A549 (cell line): ENCODE measurements around the gene NRN1L. TPM values are rescaled to one million over a fixed set of nuclear protein-coding genes. Genes with fewer than 3 reads are reported as not detected.

Source experiments
- ATAC-seq, 2 experiments: fragments of 200-7000 bp in 1 of 2; fragments of >200 bp in 1 of 2; cut with Nextera tagmentation in 1 of 2; cut with Tn5 transposase in 1 of 2; 3 replicates each; pipeline versions ENCODE4 v1.8.0 to v1.9.1; 2018 to 2020; ENCODE audit warnings: mild to moderate bottlenecking in 1 of 2, moderate library complexity in 1 of 2
- CTCF ChIA-PET: fragments of 300-600 bp; sonication (Branson Sonifier 250); formaldehyde crosslinking; extraction: SDS; loops from one replicate; lab custom pipeline; 2021; ENCODE audit warnings: antibody characterized with exemption, inconsistent platforms; lab: Yijun Ruan, JAX
- POLR2A ChIA-PET: fragments of 350-600 bp; formaldehyde crosslinking; extraction: SDS; loops from one replicate; lab custom pipeline; 2021; ENCODE audit warnings: antibody characterized with exemption, inconsistent platforms; lab: Yijun Ruan, JAX
- DNase-seq, 2 experiments: peaks; one replicate each; pipeline versions ENCODE4 v3.0.0 to v3.0.0-alpha.2; 2011 to 2016; ENCODE audit warnings: low read depth in 1 of 2, low spot score in 1 of 2
- FAIRE-seq: peaks from 2 replicates; lab custom pipeline; 2011; peaks lifted over from hg19 to GRCh38; lab: Jason Lieb, UNC
- H3K27ac ChIP-seq, 2 experiments: fragments of >200 bp; sonication (Bioruptor Twin); formaldehyde crosslinking; 3 replicates each; pipeline ENCODE4 v1.5.1; 2016 to 2017
- H3K4me1 ChIP-seq: fragments of >200 bp; sonication (Bioruptor Twin); formaldehyde crosslinking; 3 replicates; pipeline ENCODE4 v1.6.1; 2016
- H3K4me2 ChIP-seq: fragments of >200 bp; sonication (Bioruptor Twin); formaldehyde crosslinking; 3 replicates; pipeline ENCODE4 v1.6.1; 2016
- H3K4me3 ChIP-seq: fragments of >200 bp; sonication (Bioruptor Twin); formaldehyde crosslinking; 3 replicates; pipeline ENCODE4 v1.5.1; 2016
- H3K9me3 ChIP-seq: fragments of >200 bp; sonication (Bioruptor Twin); formaldehyde crosslinking; 3 replicates; pipeline ENCODE4 v1.6.1; 2016
- EHF ChIP-seq: fragments of 250-450 bp; sonication (Bioruptor Pico); IDR thresholded peaks from 2 replicates; pipeline ENCODE4 v1.5.0; 2020; ENCODE audit warnings: mild to moderate bottlenecking
- FOSB ChIP-seq: fragments of 250-450 bp; sonication (Bioruptor Pico); IDR thresholded peaks from 2 replicates; pipeline ENCODE4 v1.5.0; 2020; ENCODE audit warnings: mild to moderate bottlenecking, moderate library complexity
- FOSL2 ChIP-seq, 2 experiments: fragments of 450-650 bp in 1 of 2; fragments of >200 bp in 1 of 2; sonication (Bioruptor Twin) in 1 of 2; formaldehyde crosslinking; IDR thresholded peaks; 2 replicates each; pipeline versions ENCODE4 v1.5.0 to v1.6.1; 2016 to 2020; ENCODE audit warnings: mild to moderate bottlenecking in 1 of 2, moderate library complexity in 1 of 2
- HDAC2 ChIP-seq: fragments of 200-600 bp; sonication (generic); IDR thresholded peaks from 2 replicates; pipeline ENCODE4 v1.6.1; 2016
- HOXB13 ChIP-seq: fragments of 250-450 bp; sonication (Bioruptor Pico); IDR thresholded peaks from 2 replicates; pipeline ENCODE4 v1.5.0; 2020; ENCODE audit warnings: low read depth, mild to moderate bottlenecking, moderate library complexity
- HOXB5 ChIP-seq: fragments of 250-450 bp; sonication (Bioruptor Pico); IDR thresholded peaks from 2 replicates; pipeline ENCODE4 v1.5.0; 2020; ENCODE audit warnings: mild to moderate bottlenecking, moderate library complexity
- KDM1A ChIP-seq: fragments of 200-600 bp; sonication (generic); IDR thresholded peaks from 2 replicates; pipeline ENCODE4 v1.6.1; 2016; ENCODE audit warnings: low read depth, mild to moderate bottlenecking
- MYC ChIP-seq: IDR thresholded peaks from 2 replicates; pipeline ENCODE4 v1.6.1; 2012; ENCODE audit warnings: mild to moderate bottlenecking, inconsistent platforms, low read length, improper control_type of control experiment, borderline replicate concordance
- PHF8 ChIP-seq: fragments of 200-600 bp; sonication (generic); IDR thresholded peaks from 2 replicates; pipeline ENCODE4 v1.6.1; 2016; ENCODE audit warnings: low read depth, mild to moderate bottlenecking, antibody characterized with exemption, moderate library complexity, borderline replicate concordance
- POLR2AphosphoS2 ChIP-seq: conservative IDR thresholded peaks from 2 replicates; pipeline ENCODE4 v1.6.1; 2012; ENCODE audit warnings: low read length, improper control_type of control experiment, inconsistent platforms
- RCOR1 ChIP-seq: fragments of 150-350 bp; IDR thresholded peaks from 2 replicates; pipeline ENCODE4 v1.6.1; 2014; ENCODE audit warnings: antibody characterized with exemption, low read length, low read depth
- REST ChIP-seq: fragments of 200-600 bp; sonication (generic); IDR thresholded peaks from 2 replicates; pipeline ENCODE4 v1.6.1; 2016; ENCODE audit warnings: antibody characterized with exemption, mild to moderate bottlenecking, moderate library complexity
- SMC3 ChIP-seq: fragments of >200 bp; sonication (Bioruptor Twin); formaldehyde crosslinking; IDR thresholded peaks from 3 replicates; pipeline ENCODE4 v1.6.1; 2018; ENCODE audit warnings: inconsistent platforms
- SREBF2 ChIP-seq: fragments of 450-650 bp; IDR thresholded peaks from 2 replicates; pipeline ENCODE4 v1.6.1; 2014; ENCODE audit warnings: mild to moderate bottlenecking, moderate library complexity
- TFCP2L1 ChIP-seq: fragments of 250-450 bp; sonication (Bioruptor Pico); IDR thresholded peaks from 2 replicates; pipeline ENCODE4 v1.5.0; 2021; ENCODE audit warnings: mild to moderate bottlenecking
- ZC3H11A ChIP-seq: fragments of 450-650 bp; IDR thresholded peaks from 2 replicates; pipeline ENCODE4 v1.6.1; 2014; ENCODE audit warnings: antibody characterized with exemption, mild to moderate bottlenecking
- ZNF302 ChIP-seq: fragments of 250-450 bp; sonication (Bioruptor Pico); IDR thresholded peaks from 2 replicates; pipeline ENCODE4 v1.9.0; 2021; ENCODE audit warnings: inconsistent platforms, mild to moderate bottlenecking, moderate library complexity
- ZSCAN20 ChIP-seq: fragments of 250-450 bp; sonication (Bioruptor Pico); IDR thresholded peaks from 2 replicates; pipeline ENCODE4 v1.8.0; 2022; ENCODE audit warnings: mild to moderate bottlenecking, moderate library complexity
- WGBS: methylation state at CpG from one replicate; pipeline ENCODE4 v1.1.6; 2017; ENCODE audit errors: missing lambda C conversion rate; 5-methylcytosine and 5-hydroxymethylcytosine counted together
- polyA plus RNA-seq, 4 experiments: library from polyadenylated mRNA; depleted of rRNA in 3 of 4; stranded (reverse); fragments of >200 nt; fragmentation: RNase III in 1 of 4; extraction: RNeasy Plus Mini Kit Qiagen cat#74134 plus additional on column Dnase treatment in 1 of 4; gene quantifications; 2 replicates in 3 of 4; 3 replicates in 1 of 4; pipeline ENCODE4 v1.2.3, GENCODE V29; 2011 to 2017
- TF ChIP-seq, protein P1 (sequence below): fragments of >200 bp; sonication (Bioruptor Twin); formaldehyde crosslinking; IDR thresholded peaks from 3 replicates; pipeline ENCODE4 v1.6.1; 2016
- TF ChIP-seq, protein P2 (sequence below): fragments of 250-450 bp; sonication (Bioruptor Pico); IDR thresholded peaks from 2 replicates; pipeline ENCODE4 v1.5.0; 2021; ENCODE audit warnings: mild to moderate bottlenecking, moderate library complexity, borderline replicate concordance

Gene NRN1L
- polyA plus RNA-seq, 2 of the 4 experiments (the other 2 are of a cell fraction), result 0.22 TPM; not detected in 1

GRCh38 chr16:67873435-67874370, 11.0 kb upstream of the NRN1L start:
- H3K4me2 ChIP-seq, result peak overlapping the region; percentile 99
- WGBS, result 14% methylated on average over 21 of the region's 23 CpGs

GRCh38 chr16:67874372-67874771, 10.3 kb upstream of the NRN1L start:
- no peak overlapping the region for H3K27ac ChIP-seq
- DNase-seq (no peak), ATAC-seq (no peak), FAIRE-seq (no peak)
- H3K9me3 ChIP-seq, result no peaks in the 10 kb centered on the region
- H3K4me1 ChIP-seq, result peaks cover 24% of the 10 kb centered on the region; the same call in 2 of the 3 replicates
- ChIA-PET POLR2A (no interaction called here), CTCF (interaction anchor here (0.8 to 17.4 kb wide), 7 partner anchors 9 to 206 kb away, joined by 3 to 370 read pairs (median 4); partner anchors contain the start of genes CTRL, NRN1L and PSMB10)
- peak overlapping the region; percentile 99 for H3K4me2 ChIP-seq
- WGBS, result 88% methylated on average over 3 of the region's 3 CpGs
- no peak for TF ChIP-seq TFCP2L1 (CRISPR knock-in tag)
- TF ChIP-seq ZC3H11A, result no peak
- H3K4me3 ChIP-seq, result peak overlapping the region; percentile 99; the same call in 2 of the 3 replicates

More at GRCh38 chr16:67873435-67874370, 11.0 kb upstream of the NRN1L start:
- H3K9me3 ChIP-seq, result no peaks in the 10 kb centered on the region
- ChIA-PET POLR2A (interaction anchor here (0.8 to 0.9 kb wide), 2 partner anchors 11 to 28 kb away, joined by 4 to 5 read pairs; no protein-coding TSS in a partner anchor), CTCF (interaction anchor here (0.9 to 17.4 kb wide), 6 partner anchors 8 to 201 kb away, joined by 3 to 370 read pairs (median 6); partner anchors contain the start of genes CTRL, NRN1L and PSMB10)
- peaks cover 24% of the 10 kb centered on the region; the same call in 2 of the 3 replicates for H3K4me1 ChIP-seq
- H3K27ac ChIP-seq, result peak overlapping the region; percentile 95 to 97
- FAIRE-seq, result no peak
- peak; percentile 9 for TF ChIP-seq PHF8
- TF ChIP-seq ZC3H11A, result no peak
- TF ChIP-seq, all 56 proteins: peak for 1
- peak overlapping the region; percentile 99 for H3K4me3 ChIP-seq
- DNase-seq (no peak), ATAC-seq (peak; percentile 1 to 47; a peak in 4 of 6 replicates)

GRCh38 chr16:67877064-67877463, 7.6 kb upstream of the NRN1L start:
- Histone ChIP-seq H3K4me3 (no peak overlapping the region), H3K27ac (no peak overlapping the region), H3K9me3 (no peaks in the 10 kb centered on the region), H3K4me1 (peaks cover 16% of the 10 kb centered on the region; the same call in 2 of the 3 replicates), H3K4me2 (no peak overlapping the region)
- CTCF ChIA-PET, result interaction anchor here (0.6 to 17.4 kb wide), 5 partner anchors 11 to 392 kb away, joined by 3 to 370 read pairs (median 4); partner anchors contain the start of genes CTRL and PSMB10
- ATAC-seq, result no peak
- no peak for DNase-seq
- TF ChIP-seq HOXB13 (CRISPR knock-in tag) (no peak), FOSL2 (IDR thresholded peaks at IDR 0.05) (no peak), FOSL2 (CRISPR knock-in tag; IDR thresholded peaks at IDR 0.05) (no peak), HOXB5 (CRISPR knock-in tag) (no peak), KDM1A (no peak), SMC3 (no peak), EHF (CRISPR knock-in tag) (no peak), POLR2AphosphoS2 (no peak), MYC (no peak), ZC3H11A (no peak)
- TF ChIP-seq, protein P1, sequence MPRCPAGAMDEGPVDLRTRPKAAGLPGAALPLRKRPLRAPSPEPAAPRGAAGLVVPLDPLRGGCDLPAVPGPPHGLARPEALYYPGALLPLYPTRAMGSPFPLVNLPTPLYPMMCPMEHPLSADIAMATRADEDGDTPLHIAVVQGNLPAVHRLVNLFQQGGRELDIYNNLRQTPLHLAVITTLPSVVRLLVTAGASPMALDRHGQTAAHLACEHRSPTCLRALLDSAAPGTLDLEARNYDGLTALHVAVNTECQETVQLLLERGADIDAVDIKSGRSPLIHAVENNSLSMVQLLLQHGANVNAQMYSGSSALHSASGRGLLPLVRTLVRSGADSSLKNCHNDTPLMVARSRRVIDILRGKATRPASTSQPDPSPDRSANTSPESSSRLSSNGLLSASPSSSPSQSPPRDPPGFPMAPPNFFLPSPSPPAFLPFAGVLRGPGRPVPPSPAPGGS, result no peak
- no peak for FAIRE-seq
- POLR2A ChIA-PET, result no interaction called here
- 97% methylated on average over 11 of the region's 11 CpGs for WGBS

DNA sequence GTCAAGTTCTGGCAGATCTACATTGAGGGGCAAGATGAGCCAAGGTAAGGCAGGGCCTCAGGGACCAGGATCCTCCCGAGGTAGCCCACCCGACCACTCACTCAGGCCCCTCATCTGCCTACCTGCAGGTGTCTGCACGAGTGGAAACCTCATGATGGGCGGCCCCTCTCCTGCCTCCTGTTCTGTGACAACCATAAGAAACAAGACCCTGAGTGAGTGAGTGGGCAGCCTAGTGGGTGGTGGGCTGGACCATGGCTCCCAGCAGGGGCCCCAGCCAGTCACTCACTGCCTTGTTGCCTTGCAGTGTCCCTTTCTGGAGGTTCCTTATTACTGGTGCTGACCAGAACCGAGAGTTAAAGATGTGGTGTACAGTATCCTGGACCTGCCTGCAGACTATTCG, 6.5 kb upstream of the NRN1L start:
- 79% methylated on average over 5 of the region's 6 CpGs for WGBS
- H3K27ac ChIP-seq, result no peak overlapping the region
- no peak overlapping the region for H3K4me2 ChIP-seq
- H3K4me3 ChIP-seq, result no peak overlapping the region
- POLR2A ChIA-PET, result no interaction called here
- H3K4me1 ChIP-seq, result peaks cover 11% of the 10 kb centered on the region; the same call in 2 of the 3 replicates
- CTCF ChIA-PET, result interaction anchor here (0.9 to 17.4 kb wide), 3 partner anchors 9 to 49 kb away, joined by 3 to 370 read pairs (median 4); partner anchors contain the start of genes CTRL and PSMB10
- ATAC-seq (no peak), FAIRE-seq (no peak), DNase-seq (no peak)
- H3K9me3 ChIP-seq, result no peaks in the 10 kb centered on the region
- no peak for TF ChIP-seq FOSB (CRISPR knock-in tag)
- no peak for TF ChIP-seq ZSCAN20 (CRISPR knock-in tag)
- no peak for TF ChIP-seq RCOR1
- no peak for TF ChIP-seq REST
- no peak for TF ChIP-seq HDAC2
- TF ChIP-seq SREBF2, result no peak
- TF ChIP-seq, protein P2, sequence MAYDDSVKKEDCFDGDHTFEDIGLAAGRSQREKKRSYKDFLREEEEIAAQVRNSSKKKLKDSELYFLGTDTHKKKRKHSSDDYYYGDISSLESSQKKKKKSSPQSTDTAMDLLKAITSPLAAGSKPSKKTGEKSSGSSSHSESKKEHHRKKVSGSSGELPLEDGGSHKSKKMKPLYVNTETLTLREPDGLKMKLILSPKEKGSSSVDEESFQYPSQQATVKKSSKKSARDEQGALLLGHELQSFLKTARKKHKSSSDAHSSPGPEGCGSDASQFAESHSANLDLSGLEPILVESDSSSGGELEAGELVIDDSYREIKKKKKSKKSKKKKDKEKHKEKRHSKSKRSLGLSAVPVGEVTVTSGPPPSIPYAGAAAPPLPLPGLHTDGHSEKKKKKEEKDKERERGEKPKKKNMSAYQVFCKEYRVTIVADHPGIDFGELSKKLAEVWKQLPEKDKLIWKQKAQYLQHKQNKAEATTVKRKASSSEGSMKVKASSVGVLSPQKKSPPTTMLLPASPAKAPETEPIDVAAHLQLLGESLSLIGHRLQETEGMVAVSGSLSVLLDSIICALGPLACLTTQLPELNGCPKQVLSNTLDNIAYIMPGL (CRISPR knock-in tag), result no peak
- TF ChIP-seq TFCP2L1 (CRISPR knock-in tag), result no peak
- TF ChIP-seq ZNF302 (CRISPR knock-in tag), result no peak
